Astrocyte (in vitro differentiated cells and primary cell): ENCODE data around the gene CKAP5. TPM values are rescaled to one million over a fixed set of nuclear protein-coding genes. Genes with fewer than 3 reads are reported as not detected.
"Not testable (repeated sequence)": the region's sequence is repeated elsewhere in the genome, so short reads cannot be mapped to it uniquely, and the experiment has no call there.

Source experiments
- DNase-seq: peaks from one replicate; pipeline ENCODE4 v3.0.0-alpha.2; 2010; ENCODE audit warnings: low read depth
- FAIRE-seq: peaks from 2 replicates; lab custom pipeline; 2011; peaks lifted over from hg19 to GRCh38; lab: Jason Lieb, UNC
- H2AFZ ChIP-seq: 2 replicates; pipeline ENCODE4 v1.6.0; 2012; ENCODE audit warnings: low read depth, low read length, inconsistent platforms
- H3K27ac ChIP-seq: 2 replicates; pipeline ENCODE4 v1.5.1; 2011; ENCODE audit warnings: low read depth, low read length, inconsistent platforms
- H3K27me3 ChIP-seq: 2 replicates; pipeline ENCODE4 v1.6.0; 2011; ENCODE audit warnings: low read length, inconsistent platforms; ENCODE audit not compliant: insufficient read depth
- H3K36me3 ChIP-seq: 2 replicates; pipeline ENCODE4 v1.5.1; 2011; ENCODE audit warnings: low read length, inconsistent platforms; ENCODE audit not compliant: insufficient read depth
- H3K4me1 ChIP-seq: 2 replicates; pipeline ENCODE4 v1.5.1; 2011; ENCODE audit warnings: low read length, inconsistent platforms; ENCODE audit not compliant: insufficient read depth
- H3K4me2 ChIP-seq: 2 replicates; pipeline ENCODE4 v1.6.0; 2012; ENCODE audit warnings: low read length, inconsistent platforms
- H3K4me3 ChIP-seq: 2 replicates; pipeline ENCODE4 v1.5.1; 2011; ENCODE audit warnings: low read depth, mild to moderate bottlenecking, low read length, inconsistent platforms; ENCODE audit not compliant: insufficient read depth
- H3K79me2 ChIP-seq: 2 replicates; pipeline ENCODE4 v1.6.0; 2012; ENCODE audit warnings: mild to moderate bottlenecking, low read length, inconsistent platforms; ENCODE audit not compliant: insufficient read depth
- H3K9ac ChIP-seq: 2 replicates; pipeline ENCODE4 v1.6.0; 2012; ENCODE audit warnings: mild to moderate bottlenecking, low read length, inconsistent platforms
- H3K9me3 ChIP-seq: 2 replicates; pipeline ENCODE4 v1.5.1; 2012; ENCODE audit warnings: low read depth, mild to moderate bottlenecking, low read length, inconsistent platforms; ENCODE audit not compliant: insufficient read depth
- H4K20me1 ChIP-seq: 2 replicates; pipeline ENCODE4 v1.6.0; 2012; ENCODE audit warnings: low read length, inconsistent platforms; ENCODE audit not compliant: insufficient read depth
- H3K27ac Mint-ChIP-seq: one replicate; pipeline ENCODE4 v1.8.0; 2021; ENCODE audit warnings: mild to moderate bottlenecking, mixed read lengths; ENCODE audit not compliant: unreplicated experiment
- H3K27me3 Mint-ChIP-seq: one replicate; pipeline ENCODE4 v1.8.0; 2021; ENCODE audit warnings: low read depth, mixed read lengths; ENCODE audit not compliant: unreplicated experiment
- H3K36me3 Mint-ChIP-seq: one replicate; pipeline ENCODE4 v1.8.0; 2021; ENCODE audit warnings: low read depth, mixed read lengths; ENCODE audit not compliant: unreplicated experiment
- H3K4me1 Mint-ChIP-seq: one replicate; pipeline ENCODE4 v1.8.0; 2021; ENCODE audit warnings: low read depth, mixed read lengths; ENCODE audit not compliant: unreplicated experiment
- H3K4me3 Mint-ChIP-seq: one replicate; pipeline ENCODE4 v1.8.0; 2021; ENCODE audit warnings: mild to moderate bottlenecking, moderate library complexity, mixed read lengths; ENCODE audit not compliant: unreplicated experiment
- H3K9me3 Mint-ChIP-seq: one replicate; pipeline ENCODE4 v1.8.0; 2021; ENCODE audit warnings: mild to moderate bottlenecking, mixed read lengths; ENCODE audit not compliant: unreplicated experiment
- CTCF ChIP-seq: IDR thresholded peaks from 2 replicates; pipeline ENCODE4 v1.5.1; 2011; ENCODE audit warnings: low read depth, mild to moderate bottlenecking, inconsistent platforms, low read length, moderate library complexity; ENCODE audit not compliant: insufficient read depth
- EZH2 ChIP-seq: IDR thresholded peaks from 2 replicates; pipeline ENCODE4 v1.6.1; 2012; ENCODE audit warnings: mild to moderate bottlenecking, low read length, inconsistent platforms; ENCODE audit not compliant: insufficient read depth
- total RNA-seq: library from RNA; stranded (reverse); gene quantifications from 2 replicates; pipeline ENCODE4 v1.2.1, GENCODE V29; 2021

Gene CKAP5
- total RNA-seq, 1 donor from 2014 or later = 99.9 TPM

GRCh38 chr11:46719048-46719542, 127.0 kb downstream of the CKAP5 start, which contains the start of gene F2:
Gene F2, plus strand, starts transcription at chr11:46719213. Its CDS starts 23 bp downstream, at chr11:46719236.
- no peaks in the 10 kb centered on the region for H3K36me3 ChIP-seq
- no peak for FAIRE-seq
- H3K27ac ChIP-seq = no peak within 1 kb of the TSS
- no peak for TF ChIP-seq EZH2
- no peak for TF ChIP-seq CTCF
- no peaks in the 10 kb centered on the region for H3K9me3 Mint-ChIP-seq
- peaks cover 3% of the 10 kb centered on the region for H3K36me3 Mint-ChIP-seq
- H3K4me3 Mint-ChIP-seq = no peak within 1 kb of the TSS
- H3K27ac Mint-ChIP-seq = no peak within 1 kb of the TSS
- H3K27me3 ChIP-seq = no peaks in the 10 kb centered on the region
- H4K20me1 ChIP-seq = no peaks in the 10 kb centered on the region
- no peak for DNase-seq
- no peak within 1 kb of the TSS for H3K9ac ChIP-seq
- H3K4me1 Mint-ChIP-seq = peaks cover 13% of the 10 kb centered on the region
- H3K4me1 ChIP-seq = peaks cover 15% of the 10 kb centered on the region
- H3K79me2 ChIP-seq = no peaks in the 10 kb centered on the region
- no peaks in the 10 kb centered on the region for H3K27me3 Mint-ChIP-seq
- H3K4me3 ChIP-seq = no peak within 1 kb of the TSS
- H3K9me3 ChIP-seq = no peaks in the 10 kb centered on the region
- H3K4me2 ChIP-seq = no peak within 1 kb of the TSS
- H2AFZ ChIP-seq = peak within 1 kb of the TSS; percentile 47

- Histone ChIP-seq H3K4me3 (no peak overlapping the region), H3K4me2 (no peak overlapping the region), H3K4me1 (peaks cover 19% of the 10 kb centered on the region), H3K79me2 (no peaks in the 10 kb centered on the region), H3K27me3 (no peaks in the 10 kb centered on the region), H3K27ac (no peak overlapping the region), H2AFZ (peak overlapping the region; percentile 47), H4K20me1 (no peaks in the 10 kb centered on the region), H3K9me3 (no peaks in the 10 kb centered on the region), H3K9ac (no peak overlapping the region), H3K36me3 (no peaks in the 10 kb centered on the region)
- no peak for FAIRE-seq
- no peak for DNase-seq
- H3K27me3 Mint-ChIP-seq = no peaks in the 10 kb centered on the region
- no peaks in the 10 kb centered on the region for H3K9me3 Mint-ChIP-seq
- no peak overlapping the region for H3K27ac Mint-ChIP-seq
- peaks cover 9% of the 10 kb centered on the region for H3K4me1 Mint-ChIP-seq
- no peak overlapping the region for H3K4me3 Mint-ChIP-seq
- TF ChIP-seq CTCF (no peak), EZH2 (no peak)
- peaks cover 3% of the 10 kb centered on the region for H3K36me3 Mint-ChIP-seq
Observed at GRCh38 chr11:46718155-46719019, 127.7 kb downstream of the CKAP5 start.

- H3K4me1 Mint-ChIP-seq, FAIRE-seq, H3K27ac ChIP-seq, H3K36me3 ChIP-seq, H2AFZ ChIP-seq, H3K9me3 ChIP-seq, H3K9me3 Mint-ChIP-seq, DNase-seq, H3K27me3 ChIP-seq, H3K27ac Mint-ChIP-seq, H3K36me3 Mint-ChIP-seq, H3K9ac ChIP-seq, H3K27me3 Mint-ChIP-seq, H4K20me1 ChIP-seq, H3K4me3 Mint-ChIP-seq, H3K4me2 ChIP-seq, H3K4me3 ChIP-seq, H3K79me2 ChIP-seq: not testable (repeated sequence)
- peaks cover 19% of the 10 kb centered on the region for H3K4me1 ChIP-seq
Observed at GRCh38 chr11:46717825-46718154, 128.3 kb downstream of the CKAP5 start.
